ENCODE data around the gene TEC.
A peak's percentile ranks its signal among the peaks of the same experiment; 100 is the strongest.

DNA sequence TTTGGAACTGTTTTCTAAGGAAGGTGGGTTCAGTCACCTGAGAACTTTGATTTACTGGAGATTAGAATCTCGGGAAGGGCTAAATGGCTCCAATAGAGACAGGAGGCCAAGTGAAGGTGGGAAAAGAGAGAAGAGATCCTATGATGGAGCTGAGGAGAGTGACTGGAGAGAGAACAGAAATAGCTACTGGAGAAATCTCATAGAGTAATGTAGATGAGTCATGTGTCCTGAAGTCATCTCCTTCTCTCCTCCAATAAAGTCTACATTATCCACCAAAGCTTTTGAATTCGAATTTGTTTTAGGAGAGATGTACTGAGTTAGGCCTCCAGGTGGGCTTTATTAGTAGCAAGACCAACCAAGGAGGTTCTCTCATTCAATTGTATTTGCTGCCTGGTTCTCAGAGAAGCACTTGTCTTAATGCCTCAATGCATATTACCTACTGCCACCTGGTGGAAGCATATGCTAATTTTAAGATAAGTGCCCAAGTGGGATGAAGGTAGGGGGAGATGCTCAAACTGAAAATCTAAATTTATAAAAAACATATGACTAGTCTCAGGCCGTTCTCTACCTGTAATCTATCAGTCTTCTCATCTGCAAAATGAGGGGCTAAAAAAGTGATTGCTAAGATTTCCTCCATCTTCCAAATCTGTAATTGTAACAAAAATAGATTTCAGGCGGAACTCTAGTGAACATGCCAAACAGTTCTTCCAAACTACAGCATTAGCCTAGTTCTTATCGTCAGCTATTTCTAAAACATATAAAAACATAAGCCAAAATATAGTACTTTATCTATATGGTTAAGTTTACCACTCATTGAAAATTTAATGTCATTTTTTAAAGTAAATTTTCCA lies 160.0 kb downstream of the TEC start:
- peak; percentile 65 for TF ChIP-seq CTCF (IDR thresholded peaks at IDR 0.05; ENCODE audit: low read length)
- TF ChIP-seq EZH2 (optimal IDR thresholded peaks at IDR 0.05; ENCODE audit: low read depth, low read length): no peak
- no peak for TF ChIP-seq EZH2phosphoT487 (IDR thresholded peaks at IDR 0.05; ENCODE audit: low read length)

All from MM.1S (cell line).